ENCODE data around the gene LTBP2.

The LTBP2 gene

DNA sequence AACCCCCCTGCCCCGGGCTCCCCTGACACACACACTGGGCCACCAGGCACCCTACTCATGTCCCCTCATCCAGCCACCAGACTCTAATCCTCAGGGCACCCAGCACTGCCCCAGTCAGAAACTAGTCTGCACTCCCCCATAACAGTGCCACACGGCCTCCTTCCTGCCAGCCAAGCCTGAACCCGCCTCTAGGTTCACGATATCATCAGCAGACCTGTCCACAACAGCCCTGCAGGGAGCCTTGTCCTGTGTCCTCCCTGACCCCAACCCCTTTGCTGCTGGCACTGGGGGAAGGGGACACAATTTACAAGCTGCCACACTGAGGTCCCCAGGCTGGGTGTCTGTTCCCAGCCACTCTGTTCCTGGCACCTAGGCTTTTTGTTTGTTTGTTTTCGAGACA, 33.6 kb downstream of the LTBP2 start:
- H3K4me3 ChIP-seq (ENCODE audit: low read length), result no peak overlapping the region
- H3K27me3 ChIP-seq (ENCODE audit: control insufficient read depth, insufficient read depth, low read length), result peaks cover 2% of the 10 kb centered on the region
- H3K4me1 ChIP-seq (ENCODE audit: control insufficient read depth, insufficient read depth, low read length), result peaks cover under 1% of the 10 kb centered on the region
- no peak overlapping the region for H3K9ac ChIP-seq (ENCODE audit: low read length)
- no peaks in the 10 kb centered on the region for H3K36me3 ChIP-seq (ENCODE audit: control insufficient read depth, insufficient read depth, low read length)
- no peak overlapping the region for H3K27ac ChIP-seq (ENCODE audit: low read depth, low read length)

DNA sequence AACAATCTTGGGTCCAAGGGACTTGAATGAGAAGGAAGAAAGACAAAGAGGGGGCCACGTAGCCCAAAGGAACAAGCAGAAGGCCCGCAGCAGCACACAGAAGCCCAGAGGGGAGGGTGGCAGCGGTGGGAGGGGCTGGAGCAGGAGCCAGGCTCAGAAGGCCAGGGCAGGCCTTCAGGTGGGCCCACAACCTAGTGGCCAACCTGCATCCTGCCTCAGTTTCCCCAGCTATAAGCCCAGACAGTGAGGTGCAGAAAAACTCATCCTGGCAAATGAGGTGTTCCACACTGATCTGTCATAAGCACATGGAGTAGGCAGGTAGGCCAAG, 34.1 kb downstream of the LTBP2 start:
- Histone ChIP-seq H3K4me3 (ENCODE audit: low read length) (no peak overlapping the region), H3K9ac (ENCODE audit: low read length) (no peak overlapping the region), H3K27me3 (ENCODE audit: control insufficient read depth, insufficient read depth, low read length) (peaks cover 2% of the 10 kb centered on the region), H3K27ac (ENCODE audit: low read depth, low read length) (no peak overlapping the region), H3K36me3 (ENCODE audit: control insufficient read depth, insufficient read depth, low read length) (no peaks in the 10 kb centered on the region), H3K4me1 (ENCODE audit: control insufficient read depth, insufficient read depth, low read length) (peaks cover 5% of the 10 kb centered on the region)

DNA sequence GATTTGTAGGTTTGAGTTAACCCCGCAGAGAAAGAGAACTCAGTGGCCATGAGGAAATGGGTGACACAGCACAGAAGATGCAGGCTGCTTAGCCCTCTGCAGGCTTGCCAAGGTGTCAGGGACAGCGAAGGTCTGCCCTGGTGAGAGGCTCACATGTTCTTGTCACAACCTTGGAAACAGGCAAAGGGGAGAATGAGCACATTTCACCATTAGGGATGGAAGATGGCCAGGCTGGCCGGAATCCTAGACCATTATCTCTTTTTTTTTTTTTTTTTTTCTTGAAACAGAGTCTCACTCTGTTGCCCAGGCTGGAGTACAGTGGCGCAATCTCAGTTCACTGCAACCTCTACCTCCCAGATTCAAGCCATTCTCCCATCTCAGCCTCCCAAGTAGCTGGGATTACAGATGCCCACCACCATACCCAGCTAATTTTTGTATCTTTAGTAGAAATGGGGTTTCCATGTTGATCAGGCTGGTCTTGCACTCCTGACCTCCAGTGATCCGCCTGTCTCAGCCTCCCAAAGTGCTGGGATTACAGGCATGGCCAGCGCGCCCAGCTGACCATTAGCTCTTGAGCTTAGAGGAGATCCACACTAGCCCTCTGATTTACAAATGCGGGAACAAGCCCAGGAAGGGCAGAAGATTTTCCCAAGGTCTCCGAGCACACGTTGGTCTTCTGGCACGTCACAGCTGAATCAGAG, 34.6 kb downstream of the LTBP2 start:
- Histone ChIP-seq H3K4me1 (ENCODE audit: control insufficient read depth, insufficient read depth, low read length) (peaks cover 5% of the 10 kb centered on the region), H3K27me3 (ENCODE audit: control insufficient read depth, insufficient read depth, low read length) (peaks cover 2% of the 10 kb centered on the region), H3K4me3 (ENCODE audit: low read length) (no peak overlapping the region), H3K9ac (ENCODE audit: low read length) (no peak overlapping the region), H3K27ac (ENCODE audit: low read depth, low read length) (no peak overlapping the region), H3K36me3 (ENCODE audit: control insufficient read depth, insufficient read depth, low read length) (no peaks in the 10 kb centered on the region)

DNA sequence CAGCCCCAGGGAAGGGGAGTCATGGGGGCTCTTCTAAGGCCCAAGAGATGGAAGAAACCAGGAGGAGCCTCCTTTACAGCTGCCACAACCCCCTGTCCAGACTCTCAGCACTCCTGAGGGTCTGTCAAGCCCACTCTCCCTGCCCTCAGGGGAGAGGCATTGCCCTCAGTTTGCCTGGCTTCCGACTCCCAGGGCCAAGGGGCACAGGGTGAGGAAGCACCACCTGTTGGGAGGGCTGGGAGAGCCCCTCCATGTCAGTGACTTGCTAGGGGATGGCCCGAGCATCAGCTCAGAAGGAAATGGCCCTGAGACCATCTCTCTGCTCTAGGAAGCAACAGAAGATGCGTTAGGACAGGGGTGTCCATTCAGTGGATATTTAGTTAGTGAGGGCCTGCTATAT, 36.1 kb downstream of the LTBP2 start:
- Histone ChIP-seq H3K4me1 (ENCODE audit: control insufficient read depth, insufficient read depth, low read length) (peaks cover 5% of the 10 kb centered on the region), H3K9ac (ENCODE audit: low read length) (no peak overlapping the region), H3K27ac (ENCODE audit: low read depth, low read length) (no peak overlapping the region), H3K4me3 (ENCODE audit: low read length) (no peak overlapping the region), H3K27me3 (ENCODE audit: control insufficient read depth, insufficient read depth, low read length) (peaks cover under 1% of the 10 kb centered on the region), H3K36me3 (ENCODE audit: control insufficient read depth, insufficient read depth, low read length) (no peaks in the 10 kb centered on the region)

DNA sequence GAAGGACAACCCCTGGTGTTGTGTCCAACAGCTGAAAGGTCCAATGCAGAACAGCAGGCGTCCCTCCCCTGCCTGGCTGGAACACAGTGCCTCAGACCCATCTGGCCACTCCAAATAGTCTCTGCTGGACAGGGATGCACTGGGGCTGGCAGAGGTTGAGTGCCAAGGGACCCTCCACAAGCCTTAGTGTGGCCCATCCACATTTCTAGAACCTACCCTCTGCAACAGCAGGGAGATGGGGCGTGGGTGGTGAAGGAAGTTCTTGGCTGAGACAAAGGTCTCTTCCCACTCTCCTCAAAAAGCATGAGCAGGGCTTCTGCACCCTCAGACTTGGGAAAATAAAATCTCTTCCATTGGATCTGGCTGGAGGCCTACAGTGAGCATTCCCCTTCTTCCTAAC, 36.5 kb downstream of the LTBP2 start:
- no peak overlapping the region for H3K4me3 ChIP-seq (ENCODE audit: low read length)
- no peaks in the 10 kb centered on the region for H3K27me3 ChIP-seq (ENCODE audit: control insufficient read depth, insufficient read depth, low read length)
- H3K9ac ChIP-seq (ENCODE audit: low read length), result no peak overlapping the region
- no peak overlapping the region for H3K27ac ChIP-seq (ENCODE audit: low read depth, low read length)
- no peaks in the 10 kb centered on the region for H3K36me3 ChIP-seq (ENCODE audit: control insufficient read depth, insufficient read depth, low read length)
- peaks cover 5% of the 10 kb centered on the region for H3K4me1 ChIP-seq (ENCODE audit: control insufficient read depth, insufficient read depth, low read length)

DNA sequence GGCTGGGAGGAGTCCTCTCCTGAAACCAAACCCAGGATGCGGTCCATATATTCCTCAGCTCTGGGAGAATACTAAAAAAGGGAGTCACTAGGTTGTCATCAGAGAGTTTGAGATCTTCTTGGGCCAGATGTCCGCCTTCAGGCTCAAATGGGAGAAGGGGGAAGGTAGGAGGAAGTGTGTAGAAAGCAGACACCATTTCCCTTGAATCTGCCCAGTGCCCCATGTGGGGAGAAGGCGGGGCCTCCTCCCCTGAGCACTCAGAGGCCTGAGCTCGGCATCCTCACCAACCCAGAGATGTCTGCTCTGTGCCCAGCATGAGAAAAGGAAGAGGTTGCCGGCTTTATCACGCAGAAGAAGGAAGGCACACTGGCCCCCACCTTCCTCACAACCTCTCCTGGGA, 37.3 kb downstream of the LTBP2 start:
- no peak overlapping the region for H3K4me3 ChIP-seq (ENCODE audit: low read length)
- no peaks in the 10 kb centered on the region for H3K27me3 ChIP-seq (ENCODE audit: control insufficient read depth, insufficient read depth, low read length)
- peaks cover 9% of the 10 kb centered on the region for H3K4me1 ChIP-seq (ENCODE audit: control insufficient read depth, insufficient read depth, low read length)
- no peaks in the 10 kb centered on the region for H3K36me3 ChIP-seq (ENCODE audit: control insufficient read depth, insufficient read depth, low read length)
- H3K27ac ChIP-seq (ENCODE audit: low read depth, low read length), result no peak overlapping the region
- no peak overlapping the region for H3K9ac ChIP-seq (ENCODE audit: low read length)

DNA sequence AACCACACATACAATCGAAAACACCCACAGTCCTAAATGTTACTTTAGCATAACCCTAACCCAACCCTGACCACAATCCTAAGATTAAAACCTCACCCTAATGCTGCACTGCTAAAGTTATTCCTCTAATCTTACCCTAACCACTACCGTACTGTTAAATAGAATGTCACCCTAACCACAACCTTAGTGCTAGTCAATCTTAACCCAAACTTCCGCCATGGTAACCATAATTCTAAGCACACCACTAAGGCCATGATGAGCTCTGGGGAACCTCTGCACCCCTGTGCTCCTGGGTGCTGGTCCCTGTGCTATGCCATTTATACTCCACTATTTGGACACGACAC, 38.0 kb downstream of the LTBP2 start:
- H3K36me3 ChIP-seq (ENCODE audit: control insufficient read depth, insufficient read depth, low read length), result no peaks in the 10 kb centered on the region
- no peak overlapping the region for H3K4me3 ChIP-seq (ENCODE audit: low read length)
- H3K9ac ChIP-seq (ENCODE audit: low read length), result no peak overlapping the region
- no peaks in the 10 kb centered on the region for H3K27me3 ChIP-seq (ENCODE audit: control insufficient read depth, insufficient read depth, low read length)
- no peak overlapping the region for H3K27ac ChIP-seq (ENCODE audit: low read depth, low read length)
- peaks cover 9% of the 10 kb centered on the region for H3K4me1 ChIP-seq (ENCODE audit: control insufficient read depth, insufficient read depth, low read length)

DNA sequence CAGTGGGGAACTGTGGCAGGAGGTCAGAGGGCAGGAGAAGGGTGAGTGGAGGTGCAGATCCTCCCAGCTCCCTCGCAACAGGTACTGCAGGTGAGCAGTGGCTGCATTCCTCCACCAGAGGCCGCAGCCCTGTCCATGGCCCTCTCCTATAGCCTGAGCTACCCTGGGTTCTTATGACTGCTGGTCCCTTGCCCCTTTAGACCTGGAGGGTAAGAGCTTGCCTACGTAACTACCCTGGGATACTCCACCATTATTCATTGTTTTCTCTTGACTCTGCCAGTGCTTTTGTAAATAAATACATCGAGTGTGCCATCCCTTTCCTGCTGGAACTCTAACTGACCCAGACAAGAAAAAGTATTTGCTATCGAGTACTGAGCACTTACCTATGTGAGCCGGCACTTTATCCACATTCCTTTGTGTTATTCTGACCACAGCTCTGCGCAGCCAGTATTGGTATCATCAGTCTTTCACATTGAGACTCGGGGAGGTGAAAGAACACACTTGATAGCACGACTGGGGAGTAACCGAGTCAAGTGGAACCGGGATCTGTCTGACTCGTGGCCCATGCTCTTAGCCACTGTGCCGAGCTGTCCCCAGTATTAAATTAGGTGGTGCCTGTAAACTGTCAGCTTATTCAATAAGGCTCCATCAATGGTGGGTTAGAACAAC, 38.5 kb downstream of the LTBP2 start:
- Histone ChIP-seq H3K27ac (ENCODE audit: low read depth, low read length) (peak overlapping the region; percentile 68), H3K4me1 (ENCODE audit: control insufficient read depth, insufficient read depth, low read length) (peaks cover 9% of the 10 kb centered on the region), H3K9ac (ENCODE audit: low read length) (no peak overlapping the region), H3K36me3 (ENCODE audit: control insufficient read depth, insufficient read depth, low read length) (no peaks in the 10 kb centered on the region), H3K4me3 (ENCODE audit: low read length) (no peak overlapping the region), H3K27me3 (ENCODE audit: control insufficient read depth, insufficient read depth, low read length) (no peaks in the 10 kb centered on the region)

DNA sequence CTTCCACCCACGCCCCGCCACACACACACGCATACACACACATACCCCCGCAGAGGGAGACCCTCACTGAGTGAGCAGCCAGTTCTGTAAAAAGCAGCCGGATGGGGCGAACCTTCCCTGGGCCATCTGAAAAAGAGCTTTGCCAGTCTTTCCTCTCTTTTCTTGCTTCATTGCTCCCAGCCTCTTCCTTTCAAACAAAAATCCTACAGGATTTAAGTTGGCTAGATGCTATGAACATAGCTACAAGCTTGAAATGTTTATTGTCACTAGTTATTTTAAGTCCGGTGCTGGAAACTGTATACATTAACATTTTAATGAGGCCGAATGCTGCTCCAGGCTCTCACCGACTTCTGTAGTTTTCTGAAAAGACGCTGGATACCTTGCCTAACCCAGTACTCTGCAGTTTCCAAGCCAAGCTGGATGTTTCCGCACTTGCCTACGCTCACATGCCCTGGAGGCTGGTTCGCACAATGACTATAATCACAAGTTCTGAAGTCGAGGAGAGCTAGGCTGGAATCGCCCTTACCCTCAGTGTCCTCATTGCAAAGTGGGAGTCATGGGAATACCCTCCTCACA, 39.2 kb downstream of the LTBP2 start:
- peaks cover 9% of the 10 kb centered on the region for H3K4me1 ChIP-seq (ENCODE audit: control insufficient read depth, insufficient read depth, low read length)
- H3K27ac ChIP-seq (ENCODE audit: low read depth, low read length), result peak overlapping the region; percentile 68
- no peaks in the 10 kb centered on the region for H3K27me3 ChIP-seq (ENCODE audit: control insufficient read depth, insufficient read depth, low read length)
- no peak overlapping the region for H3K9ac ChIP-seq (ENCODE audit: low read length)
- no peaks in the 10 kb centered on the region for H3K36me3 ChIP-seq (ENCODE audit: control insufficient read depth, insufficient read depth, low read length)
- peak overlapping the region; percentile 38 for H3K4me3 ChIP-seq (ENCODE audit: low read length)

DNA sequence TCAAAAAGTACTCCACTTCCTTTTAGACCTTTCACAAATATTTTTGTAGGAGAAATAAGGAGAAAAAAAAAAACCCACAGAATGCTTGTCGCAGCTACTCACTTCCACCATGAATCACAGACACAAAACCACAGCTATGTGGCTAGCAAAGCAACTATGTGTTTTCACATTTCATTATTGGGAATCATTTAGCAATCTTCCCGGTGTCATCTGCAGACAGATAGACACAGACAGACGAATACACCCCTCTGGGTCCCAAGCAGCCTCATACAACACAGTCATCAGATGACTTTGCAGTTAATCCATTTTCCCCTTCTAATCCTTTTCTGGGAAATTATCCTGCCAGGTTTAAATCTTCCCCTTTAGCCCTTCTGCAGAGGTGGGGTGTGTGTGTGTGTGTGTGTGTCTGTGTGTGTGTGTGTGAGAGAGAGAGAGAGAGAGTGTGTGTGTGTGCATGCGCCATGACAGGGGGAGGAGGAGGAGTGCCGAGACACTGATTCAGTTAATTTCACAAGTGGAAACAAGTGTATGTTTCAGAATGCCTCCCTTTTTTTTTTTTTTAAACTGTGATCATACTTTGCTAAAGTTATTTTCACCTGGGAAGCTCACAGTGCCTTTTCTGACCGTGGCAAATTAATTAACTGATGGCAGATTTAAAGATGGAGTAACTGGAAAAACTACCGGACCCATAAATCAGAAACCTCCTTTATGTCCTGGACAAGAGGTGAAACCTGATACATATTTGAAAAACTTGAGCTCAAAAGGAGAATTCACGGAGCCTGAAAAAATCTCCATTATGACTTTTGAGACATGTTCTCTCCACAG, 39.9 kb downstream of the LTBP2 start:
- Histone ChIP-seq H3K36me3 (ENCODE audit: control insufficient read depth, insufficient read depth, low read length) (no peaks in the 10 kb centered on the region), H3K27ac (ENCODE audit: low read depth, low read length) (peak overlapping the region; percentile 68), H3K27me3 (ENCODE audit: control insufficient read depth, insufficient read depth, low read length) (no peaks in the 10 kb centered on the region), H3K4me1 (ENCODE audit: control insufficient read depth, insufficient read depth, low read length) (peaks cover 9% of the 10 kb centered on the region), H3K9ac (ENCODE audit: low read length) (no peak overlapping the region), H3K4me3 (ENCODE audit: low read length) (peak overlapping the region; percentile 38)

DNA sequence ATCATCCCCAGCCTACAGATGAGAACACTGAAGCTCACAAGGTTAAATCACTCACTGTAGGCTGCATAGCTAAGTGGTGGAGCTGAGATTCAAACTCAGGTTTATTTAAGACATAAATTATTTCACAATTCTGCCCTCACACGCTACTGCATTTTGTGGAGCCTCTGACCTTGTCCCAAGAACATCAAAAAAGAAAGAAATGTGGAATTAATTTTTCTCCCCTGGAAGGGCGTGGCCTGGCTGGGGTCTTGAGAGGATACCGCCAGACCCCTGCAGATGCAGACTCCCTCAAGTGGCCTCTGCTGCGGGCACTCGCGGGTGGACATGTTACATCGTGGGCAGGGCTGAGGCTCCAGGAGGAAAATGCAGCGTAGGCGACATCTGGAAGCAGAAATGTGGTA, 40.6 kb downstream of the LTBP2 start:
- H3K27ac ChIP-seq (ENCODE audit: low read depth, low read length), result peak overlapping the region; percentile 38
- no peaks in the 10 kb centered on the region for H3K36me3 ChIP-seq (ENCODE audit: control insufficient read depth, insufficient read depth, low read length)
- no peak overlapping the region for H3K9ac ChIP-seq (ENCODE audit: low read length)
- H3K27me3 ChIP-seq (ENCODE audit: control insufficient read depth, insufficient read depth, low read length), result no peaks in the 10 kb centered on the region
- H3K4me1 ChIP-seq (ENCODE audit: control insufficient read depth, insufficient read depth, low read length), result peaks cover 11% of the 10 kb centered on the region
- peak overlapping the region; percentile 37 for H3K4me3 ChIP-seq (ENCODE audit: low read length)

DNA sequence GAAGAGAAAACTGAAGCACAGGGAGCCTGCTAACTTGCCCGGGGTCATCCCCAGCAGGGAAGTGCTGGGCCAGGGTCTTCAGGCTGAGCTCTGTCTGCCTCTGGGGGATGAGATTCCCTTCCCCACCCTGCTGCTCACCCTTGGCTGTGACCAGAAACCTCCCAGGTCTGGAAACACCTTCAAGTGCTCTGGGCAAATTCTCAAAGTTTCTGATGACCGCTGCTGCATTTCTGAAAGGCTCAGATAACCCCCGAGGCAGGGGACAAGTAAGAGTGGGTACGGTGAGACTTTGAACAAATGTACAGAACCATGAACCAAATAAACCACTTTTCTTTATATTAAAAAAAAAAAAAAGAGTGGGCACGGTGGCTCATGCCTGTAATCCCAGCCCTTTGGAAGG, 41.3 kb downstream of the LTBP2 start:
- Histone ChIP-seq H3K27me3 (ENCODE audit: control insufficient read depth, insufficient read depth, low read length) (no peaks in the 10 kb centered on the region), H3K4me3 (ENCODE audit: low read length) (no peak overlapping the region), H3K36me3 (ENCODE audit: control insufficient read depth, insufficient read depth, low read length) (no peaks in the 10 kb centered on the region), H3K27ac (ENCODE audit: low read depth, low read length) (no peak overlapping the region), H3K9ac (ENCODE audit: low read length) (no peak overlapping the region), H3K4me1 (ENCODE audit: control insufficient read depth, insufficient read depth, low read length) (peaks cover 12% of the 10 kb centered on the region)

All from rectal smooth muscle tissue (tissue), 1 donor.